ENCODE data around the gene C10orf67. TPM values are rescaled to one million over a fixed set of nuclear protein-coding genes. Genes with fewer than 3 reads are reported as not detected.

The C10orf67 gene
- total RNA-seq, 3 donors from 2014 or later: 0.29 TPM; not detected in 2

DNA sequence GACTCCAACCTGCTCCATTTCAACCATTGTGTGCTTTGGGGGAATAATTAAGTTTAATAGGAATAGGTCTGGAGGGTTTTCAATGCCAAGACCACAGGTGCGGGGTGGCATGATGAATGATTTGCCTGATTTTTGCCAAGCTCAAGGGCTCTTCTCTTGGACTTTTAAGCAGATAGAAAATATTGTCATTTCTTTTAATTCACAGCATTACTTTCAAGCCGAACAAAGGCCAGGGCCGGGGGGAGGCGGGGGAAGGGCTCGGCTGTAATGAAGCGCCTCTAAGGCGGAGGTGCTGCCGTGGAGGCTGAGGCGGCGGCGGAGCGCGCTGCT is 146.0 kb downstream of the C10orf67 start:
- H3K4me3 ChIP-seq: no peak overlapping the region
- intact Hi-C loops (cut with DNase I; ENCODE audit: low total_unique reads): no loop called here
- no peaks in the 10 kb centered on the region for H3K4me1 ChIP-seq
- no peak overlapping the region for H3K27ac ChIP-seq
- H3K9me3 ChIP-seq: no peaks in the 10 kb centered on the region
- H3K27me3 ChIP-seq: peaks cover 0 to 85% of the 10 kb centered on the region in 2 donors
- DNase-seq (ENCODE audit: low spot score in 2 of 2): no peak
- no peaks in the 10 kb centered on the region for H3K36me3 ChIP-seq
- TF ChIP-seq, protein P1, sequence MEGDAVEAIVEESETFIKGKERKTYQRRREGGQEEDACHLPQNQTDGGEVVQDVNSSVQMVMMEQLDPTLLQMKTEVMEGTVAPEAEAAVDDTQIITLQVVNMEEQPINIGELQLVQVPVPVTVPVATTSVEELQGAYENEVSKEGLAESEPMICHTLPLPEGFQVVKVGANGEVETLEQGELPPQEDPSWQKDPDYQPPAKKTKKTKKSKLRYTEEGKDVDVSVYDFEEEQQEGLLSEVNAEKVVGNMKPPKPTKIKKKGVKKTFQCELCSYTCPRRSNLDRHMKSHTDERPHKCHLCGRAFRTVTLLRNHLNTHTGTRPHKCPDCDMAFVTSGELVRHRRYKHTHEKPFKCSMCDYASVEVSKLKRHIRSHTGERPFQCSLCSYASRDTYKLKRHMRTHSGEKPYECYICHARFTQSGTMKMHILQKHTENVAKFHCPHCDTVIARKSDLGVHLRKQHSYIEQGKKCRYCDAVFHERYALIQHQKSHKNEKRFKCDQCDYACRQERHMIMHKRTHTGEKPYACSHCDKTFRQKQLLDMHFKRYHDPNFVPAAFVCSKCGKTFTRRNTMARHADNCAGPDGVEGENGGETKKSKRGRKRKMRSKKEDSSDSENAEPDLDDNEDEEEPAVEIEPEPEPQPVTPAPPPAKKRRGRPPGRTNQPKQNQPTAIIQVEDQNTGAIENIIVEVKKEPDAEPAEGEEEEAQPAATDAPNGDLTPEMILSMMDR (IDR thresholded peaks at IDR 0.05): no peak
- TF ChIP-seq POLR2AphosphoS5 (IDR thresholded peaks at IDR 0.05) (no peak), POLR2A (IDR thresholded peaks at IDR 0.05) (no peak)

DNA sequence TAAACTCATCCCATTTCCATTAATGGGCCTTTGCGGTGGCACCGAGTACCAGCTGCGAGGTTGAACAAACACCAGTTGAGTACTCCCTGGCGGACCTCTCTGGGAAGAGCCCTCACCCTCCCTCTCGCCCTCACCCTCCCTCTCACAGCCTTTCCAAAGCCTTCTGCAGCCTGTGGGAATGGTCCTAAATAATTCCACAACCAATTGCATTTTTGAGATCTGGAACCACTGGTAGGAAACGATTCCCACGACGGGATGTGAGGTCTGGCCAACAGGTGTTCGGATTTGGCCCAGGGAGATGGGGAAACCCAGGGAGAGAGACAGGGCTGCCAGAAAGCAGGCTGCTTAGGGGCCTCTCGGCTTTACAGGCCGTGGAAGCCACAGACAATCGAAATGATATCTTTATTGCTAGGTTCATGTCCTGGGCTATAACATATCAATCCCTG is 147.2 kb downstream of the C10orf67 start:
- peaks cover 0 to 83% of the 10 kb centered on the region in 2 donors for H3K27me3 ChIP-seq
- H3K27ac ChIP-seq: no peak overlapping the region
- TF ChIP-seq POLR2AphosphoS5 (IDR thresholded peaks at IDR 0.05): no peak
- no peak for TF ChIP-seq POLR2A (IDR thresholded peaks at IDR 0.05)
- TF ChIP-seq, protein P1 (IDR thresholded peaks at IDR 0.05): no peak
- no peaks in the 10 kb centered on the region for H3K36me3 ChIP-seq
- DNase-seq (ENCODE audit: low spot score in 2 of 2): no peak
- no peaks in the 10 kb centered on the region for H3K9me3 ChIP-seq
- H3K4me1 ChIP-seq: no peaks in the 10 kb centered on the region
- intact Hi-C loops (cut with DNase I; ENCODE audit: low total_unique reads): no loop called here
- H3K4me3 ChIP-seq: no peak overlapping the region

DNA sequence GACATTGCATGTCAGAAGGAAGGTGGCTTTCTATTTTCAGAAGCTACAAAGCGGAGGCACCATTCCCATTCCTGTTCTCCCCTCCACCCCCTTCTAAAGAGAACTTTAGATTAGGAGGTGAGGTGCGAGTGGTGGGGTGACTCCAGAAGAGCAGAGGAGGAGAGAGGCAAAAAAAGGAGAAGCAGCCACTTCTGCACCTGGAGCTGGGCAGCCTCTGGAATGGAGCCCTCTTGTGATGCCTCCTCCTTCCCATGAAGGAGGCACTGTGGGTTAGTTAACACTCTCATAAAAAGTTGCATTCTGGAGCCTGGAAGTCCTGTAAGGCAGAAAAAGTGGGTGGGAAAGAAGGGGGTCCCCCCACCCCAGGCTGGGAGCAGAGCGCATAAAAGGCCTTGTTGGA is 147.7 kb downstream of the C10orf67 start:
- no peak for DNase-seq (ENCODE audit: low spot score in 2 of 2)
- Histone ChIP-seq H3K4me1 (no peaks in the 10 kb centered on the region), H3K4me3 (no peak overlapping the region), H3K36me3 (no peaks in the 10 kb centered on the region), H3K27ac (no peak overlapping the region), H3K9me3 (no peaks in the 10 kb centered on the region), H3K27me3 (peaks cover 0 to 88% of the 10 kb centered on the region in 2 donors)
- intact Hi-C loops (cut with DNase I; ENCODE audit: low total_unique reads): no loop called here
- TF ChIP-seq POLR2A (IDR thresholded peaks at IDR 0.05) (no peak), POLR2AphosphoS5 (IDR thresholded peaks at IDR 0.05) (no peak)
- TF ChIP-seq, protein P1 (IDR thresholded peaks at IDR 0.05): no peak

DNA sequence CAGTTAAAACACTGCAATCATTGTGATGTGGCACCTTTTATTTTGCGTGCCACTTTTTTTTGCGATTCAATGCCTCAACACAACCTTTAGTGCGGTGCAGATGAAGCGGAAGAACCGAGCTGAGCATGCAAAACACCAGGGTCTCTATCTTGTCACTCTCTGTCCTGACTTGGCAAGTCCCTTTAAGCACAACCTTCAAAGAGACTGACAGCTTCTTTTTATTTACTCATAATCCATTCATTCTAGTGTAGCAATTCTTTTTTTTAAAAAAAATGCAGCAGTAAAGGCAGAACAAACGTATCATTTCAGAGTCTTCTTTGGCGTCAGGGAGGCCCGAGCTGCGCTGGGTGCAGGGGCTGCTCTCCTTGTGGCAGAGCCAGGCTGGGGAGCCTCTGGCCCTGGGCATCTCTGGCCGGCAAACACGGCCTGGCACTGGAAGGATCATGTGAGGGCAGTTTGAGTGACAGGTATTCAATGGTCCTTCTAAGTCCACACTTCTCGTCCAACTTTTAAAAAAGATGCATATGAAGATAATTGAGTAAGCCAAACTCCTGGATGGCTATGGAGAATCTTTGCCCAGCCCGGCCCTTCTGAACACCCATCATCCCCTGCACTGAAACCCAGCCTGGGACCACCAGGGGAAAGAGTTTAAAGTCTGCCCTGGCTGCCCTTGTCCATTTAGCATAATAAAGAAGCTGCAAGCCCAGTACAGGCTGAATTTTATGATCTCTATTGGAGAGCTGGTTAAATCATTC is 148.6 kb downstream of the C10orf67 start:
- no peak for DNase-seq (ENCODE audit: low spot score in 2 of 2)
- H3K36me3 ChIP-seq: no peaks in the 10 kb centered on the region
- no peaks in the 10 kb centered on the region for H3K4me1 ChIP-seq
- H3K27ac ChIP-seq: no peak overlapping the region
- TF ChIP-seq POLR2AphosphoS5 (IDR thresholded peaks at IDR 0.05): no peak
- TF ChIP-seq, protein P1 (IDR thresholded peaks at IDR 0.05): no peak
- no peak for TF ChIP-seq POLR2A (IDR thresholded peaks at IDR 0.05)
- H3K9me3 ChIP-seq: no peaks in the 10 kb centered on the region
- intact Hi-C loops (cut with DNase I; ENCODE audit: low total_unique reads): no loop called here
- H3K27me3 ChIP-seq: peaks cover 0 to 97% of the 10 kb centered on the region in 2 donors
- H3K4me3 ChIP-seq: no peak overlapping the region

DNA sequence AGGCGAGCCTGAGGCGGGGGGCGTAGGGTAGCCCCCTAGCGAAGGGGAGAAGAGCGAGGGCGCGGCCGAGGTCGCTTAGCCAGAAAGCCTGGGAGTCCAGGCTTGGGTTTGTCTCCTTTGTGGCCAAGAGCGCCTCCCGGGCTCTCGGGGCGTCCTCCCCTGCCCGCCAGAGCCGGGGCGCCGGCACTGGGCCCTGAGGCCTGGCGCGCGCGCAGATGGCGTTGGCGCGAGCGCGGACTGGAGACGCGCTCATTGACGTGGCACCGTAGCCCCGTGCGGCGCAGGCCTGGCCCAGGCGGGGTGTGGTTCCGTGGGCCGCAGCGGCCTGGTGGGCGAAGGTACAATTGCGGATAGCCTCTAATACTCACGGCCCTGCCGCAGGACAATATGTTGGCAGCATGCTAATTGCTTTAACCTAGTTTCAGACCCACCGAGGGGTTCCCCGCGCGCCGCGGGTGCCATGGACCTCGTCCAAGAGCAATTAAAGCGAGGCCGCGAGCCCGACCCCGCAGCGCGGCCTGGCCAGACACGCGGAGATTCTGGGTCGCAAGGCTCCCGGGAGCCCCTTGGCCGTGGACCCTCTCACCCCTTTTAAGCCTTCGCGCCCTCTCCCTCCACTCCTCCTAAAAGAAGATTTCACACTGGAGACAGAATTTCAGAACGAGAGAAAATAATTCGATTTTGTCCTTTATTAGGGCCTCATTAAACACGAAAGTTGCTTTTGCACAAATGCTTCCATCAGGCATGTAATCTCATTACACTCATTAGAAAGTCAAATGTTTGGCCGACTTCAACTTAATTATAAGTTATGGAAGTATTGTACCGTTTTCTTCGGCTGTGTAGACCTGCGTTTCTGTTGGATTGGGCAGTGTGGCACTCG is 149.4 kb downstream of the C10orf67 start:
- intact Hi-C loops (cut with DNase I; ENCODE audit: low total_unique reads): no loop called here
- TF ChIP-seq POLR2AphosphoS5 (IDR thresholded peaks at IDR 0.05): no peak
- TF ChIP-seq, protein P1 (IDR thresholded peaks at IDR 0.05): no peak
- H3K4me1 ChIP-seq: no peaks in the 10 kb centered on the region
- no peaks in the 10 kb centered on the region for H3K36me3 ChIP-seq
- peak overlapping the region in 1 of 3 donors; percentile 11 for H3K4me3 ChIP-seq
- H3K27ac ChIP-seq: no peak overlapping the region
- DNase-seq (ENCODE audit: low spot score in 2 of 2): no peak
- H3K9me3 ChIP-seq: no peaks in the 10 kb centered on the region
- peaks cover 0 to 97% of the 10 kb centered on the region in 2 donors for H3K27me3 ChIP-seq
